ENCODE data around the gene FBXL17. TPM values are rescaled to one million over a fixed set of nuclear protein-coding genes. Genes with fewer than 3 reads are reported as not detected.

Gene FBXL17
- total RNA-seq, 2 experiments from 2014 or later: 6.6 to 9.4 TPM

DNA sequence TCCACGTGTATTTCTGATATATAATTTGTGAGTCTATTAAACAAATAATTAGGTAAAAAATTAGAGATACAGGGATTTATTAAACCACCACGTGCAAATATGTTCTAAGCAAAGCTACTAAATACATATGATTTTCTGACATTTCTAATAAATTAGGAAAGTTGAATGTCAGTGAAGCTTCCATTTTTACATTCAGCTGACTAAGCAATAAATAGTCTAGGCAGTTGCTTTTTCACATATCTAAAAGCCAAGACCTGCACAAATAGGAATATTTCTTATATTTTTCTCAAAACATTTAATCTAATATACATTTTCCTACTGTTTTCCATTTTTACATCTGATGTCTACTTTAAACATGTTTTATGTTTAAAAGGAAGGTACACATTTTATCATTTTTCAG, 388.6 kb downstream of the FBXL17 start:
- no peaks in the 10 kb centered on the region for H3K36me3 Mint-ChIP-seq (ENCODE audit: low read depth)
- POLR2A ChIA-PET: no interaction called here
- ATAC-seq (no peak), DNase-seq (no peak)
- no peak overlapping the region for H3K27ac Mint-ChIP-seq
- no peaks in the 10 kb centered on the region for H3K27me3 Mint-ChIP-seq (ENCODE audit: low read depth)
- CTCF ChIA-PET: no interaction called here
- H3K4me3 Mint-ChIP-seq: no peak overlapping the region
- no peaks in the 10 kb centered on the region for H3K9me3 Mint-ChIP-seq (ENCODE audit: insufficient read depth)
- peaks cover 19% of the 10 kb centered on the region for H3K4me1 Mint-ChIP-seq (ENCODE audit: low read depth)

DNA sequence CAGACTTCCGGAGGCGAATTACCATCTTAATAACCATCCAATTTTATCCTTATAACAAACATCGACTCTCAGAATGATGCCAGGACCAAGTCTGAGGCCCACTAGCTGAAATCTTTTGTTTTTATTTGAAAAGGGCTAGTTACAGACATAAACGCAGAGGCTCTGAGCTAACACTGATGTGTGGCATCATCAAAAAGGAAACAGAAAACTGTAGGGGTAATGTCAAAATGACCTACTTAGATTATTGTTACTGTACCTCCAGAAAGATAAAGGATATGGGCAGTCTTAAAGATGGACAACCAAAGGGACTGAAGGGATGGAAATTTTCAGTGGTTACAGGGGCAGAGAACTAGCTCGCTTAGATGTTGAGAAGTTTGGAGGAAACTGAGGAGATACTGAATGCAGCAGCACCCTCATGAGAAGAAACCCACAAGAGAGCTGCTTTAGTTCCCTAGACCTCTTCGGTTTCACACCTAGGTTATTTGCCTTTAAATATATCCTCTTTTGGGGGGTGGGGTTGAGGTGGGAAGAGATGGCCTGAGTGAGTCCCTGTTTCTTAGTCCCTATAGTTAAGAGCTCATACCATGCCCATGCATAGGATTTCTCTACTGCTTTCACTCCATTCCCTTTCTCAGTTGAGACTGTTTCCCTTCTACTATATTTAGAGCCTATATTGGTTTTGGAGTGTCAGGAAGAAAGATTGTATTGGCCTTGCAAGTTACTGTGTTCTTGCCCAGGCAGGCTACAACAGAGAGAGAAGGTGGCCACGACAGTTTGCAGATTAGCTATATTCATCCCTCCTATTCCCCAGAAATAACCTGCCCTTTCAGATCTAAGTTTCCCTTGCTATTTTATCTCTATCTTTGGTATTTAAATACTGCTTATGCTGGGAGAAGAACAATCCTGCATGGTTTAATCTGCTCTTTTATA, 390.8 kb downstream of the FBXL17 start:
- CTCF ChIA-PET: no interaction called here
- DNase-seq (peak; percentile 23), ATAC-seq (peak; percentile 74)
- Mint-ChIP-seq H3K27ac (peak overlapping the region; percentile 75), H3K36me3 (ENCODE audit: low read depth) (no peaks in the 10 kb centered on the region), H3K27me3 (ENCODE audit: low read depth) (no peaks in the 10 kb centered on the region), H3K4me1 (ENCODE audit: low read depth) (peaks cover 19% of the 10 kb centered on the region), H3K9me3 (ENCODE audit: insufficient read depth) (no peaks in the 10 kb centered on the region), H3K4me3 (peak overlapping the region; percentile 15)
- POLR2A ChIA-PET: interaction anchor here (0.6 to 1.4 kb wide), 3 partner anchors 11 to 392 kb away, joined by 3 to 4 read pairs (median 3); no protein-coding TSS in a partner anchor

DNA sequence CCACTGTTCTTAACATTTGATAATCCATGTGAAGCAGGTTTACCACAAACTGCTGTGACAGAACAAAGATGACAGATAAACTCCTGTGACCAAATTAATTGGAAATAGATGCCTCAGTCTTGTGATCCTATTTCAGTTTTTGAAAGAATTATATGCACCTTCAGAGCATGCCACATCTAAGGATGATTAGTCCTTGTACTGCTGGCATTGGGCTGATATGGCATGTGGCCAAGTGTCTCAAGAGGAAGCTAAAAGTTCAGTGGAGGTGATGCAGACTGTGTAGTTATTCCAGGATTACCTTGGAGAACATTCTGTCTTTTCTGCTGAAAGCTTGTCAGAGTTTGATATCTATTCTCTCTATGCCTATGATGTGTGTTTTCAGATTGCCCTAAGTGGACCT, 396.8 kb downstream of the FBXL17 start:
- ChIA-PET CTCF (no interaction called here), POLR2A (no interaction called here)
- ATAC-seq (no peak), DNase-seq (no peak)
- Mint-ChIP-seq H3K27me3 (ENCODE audit: low read depth) (no peaks in the 10 kb centered on the region), H3K36me3 (ENCODE audit: low read depth) (peaks cover 2% of the 10 kb centered on the region), H3K4me1 (ENCODE audit: low read depth) (peaks cover 34% of the 10 kb centered on the region), H3K9me3 (ENCODE audit: insufficient read depth) (peaks cover 4% of the 10 kb centered on the region), H3K27ac (no peak overlapping the region), H3K4me3 (no peak overlapping the region)

DNA sequence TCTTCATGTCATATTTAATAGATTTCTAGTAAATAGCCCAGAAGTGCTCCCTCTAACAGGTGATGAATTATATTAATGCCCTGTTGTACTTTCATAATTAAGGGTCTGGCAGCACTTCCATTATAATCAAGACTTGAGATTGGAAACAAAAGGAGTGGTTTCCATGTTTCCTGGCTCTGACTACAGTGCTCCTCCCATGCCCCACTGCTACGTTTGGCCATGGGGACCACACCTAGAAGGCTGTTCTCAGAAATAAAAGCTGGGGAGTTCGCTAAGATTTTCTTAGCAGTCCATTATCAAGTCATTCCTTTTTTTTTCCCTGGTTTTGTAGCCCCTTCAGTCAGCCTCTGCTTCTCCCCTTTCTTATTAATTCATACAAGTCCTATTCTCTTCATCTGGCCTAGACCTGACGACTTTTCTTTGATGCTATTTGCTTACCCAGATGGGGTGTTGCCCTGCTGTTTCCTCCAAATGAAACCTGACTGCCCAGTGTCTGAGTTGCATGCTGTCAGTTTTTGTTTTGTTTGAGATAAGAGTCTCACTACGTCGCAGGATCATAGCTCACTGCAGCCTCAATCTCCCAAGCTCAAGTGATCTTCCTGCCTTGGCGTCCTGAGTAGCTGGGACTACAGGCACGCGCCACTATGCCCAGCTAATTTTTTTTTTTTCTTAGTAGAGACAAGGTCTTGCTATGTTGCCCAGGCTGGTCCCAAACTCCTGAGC, 399.0 kb downstream of the FBXL17 start:
- DNase-seq (no peak), ATAC-seq (no peak)
- peaks cover 45% of the 10 kb centered on the region for H3K4me1 Mint-ChIP-seq (ENCODE audit: low read depth)
- POLR2A ChIA-PET: interaction anchor here (0.6 kb wide), 1 partner anchor 17 kb away, joined by 5 read pairs; no protein-coding TSS in a partner anchor
- H3K9me3 Mint-ChIP-seq (ENCODE audit: insufficient read depth): peaks cover 4% of the 10 kb centered on the region
- no peak overlapping the region for H3K4me3 Mint-ChIP-seq
- peaks cover 4% of the 10 kb centered on the region for H3K36me3 Mint-ChIP-seq (ENCODE audit: low read depth)
- CTCF ChIA-PET: interaction anchor here (1.1 kb wide), 1 partner anchor 36 kb away, joined by 3 read pairs; no protein-coding TSS in a partner anchor
- H3K27me3 Mint-ChIP-seq (ENCODE audit: low read depth): no peaks in the 10 kb centered on the region
- no peak overlapping the region for H3K27ac Mint-ChIP-seq

DNA sequence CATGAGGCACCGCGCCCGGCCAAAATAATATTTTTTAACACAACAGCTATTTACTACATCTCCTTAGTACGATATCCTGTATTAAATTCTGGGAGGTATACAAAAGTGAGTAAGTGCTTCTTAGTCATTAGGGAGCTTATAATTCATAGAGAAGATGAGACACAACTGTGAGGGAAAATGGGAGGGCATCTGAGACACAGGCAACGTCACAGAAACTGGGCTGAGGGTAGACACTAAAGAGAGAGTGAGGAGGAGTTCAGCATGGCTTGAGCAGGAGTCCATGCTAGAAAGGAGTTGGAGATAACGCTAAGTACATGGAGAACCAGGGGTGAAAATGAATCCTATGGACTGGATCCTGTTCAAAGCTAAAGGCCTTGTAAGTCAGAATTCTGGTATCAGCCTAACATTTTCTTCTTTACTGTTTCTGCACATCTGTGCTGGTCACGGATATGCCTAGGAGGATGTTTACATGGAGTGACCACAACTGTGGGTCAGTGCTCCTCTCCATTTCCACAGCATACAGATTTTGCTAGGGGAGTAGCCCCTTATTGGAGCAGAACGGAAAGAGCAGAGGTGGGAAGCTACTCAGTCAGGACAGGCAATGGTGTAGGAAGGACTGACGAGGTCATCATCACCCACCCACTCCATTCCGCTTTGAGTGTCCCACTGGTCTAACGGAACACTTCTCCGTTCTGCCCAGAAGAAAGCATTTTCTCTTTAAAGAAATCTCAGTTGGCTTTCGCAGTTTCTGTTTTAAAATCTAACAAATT, 400.8 kb downstream of the FBXL17 start:
- Mint-ChIP-seq H3K4me3 (no peak overlapping the region), H3K36me3 (ENCODE audit: low read depth) (peaks cover 4% of the 10 kb centered on the region), H3K9me3 (ENCODE audit: insufficient read depth) (peaks cover 4% of the 10 kb centered on the region), H3K27me3 (ENCODE audit: low read depth) (no peaks in the 10 kb centered on the region), H3K4me1 (ENCODE audit: low read depth) (peaks cover 51% of the 10 kb centered on the region), H3K27ac (peak overlapping the region; percentile 41)
- ChIA-PET POLR2A (interaction anchor here (1.5 kb wide), 1 partner anchor 10 kb away, joined by 4 read pairs; no protein-coding TSS in a partner anchor), CTCF (interaction anchor here (1.5 kb wide), 1 partner anchor 37 kb away, joined by 3 read pairs; no protein-coding TSS in a partner anchor)
- DNase-seq: no peak
- no peak for ATAC-seq

DNA sequence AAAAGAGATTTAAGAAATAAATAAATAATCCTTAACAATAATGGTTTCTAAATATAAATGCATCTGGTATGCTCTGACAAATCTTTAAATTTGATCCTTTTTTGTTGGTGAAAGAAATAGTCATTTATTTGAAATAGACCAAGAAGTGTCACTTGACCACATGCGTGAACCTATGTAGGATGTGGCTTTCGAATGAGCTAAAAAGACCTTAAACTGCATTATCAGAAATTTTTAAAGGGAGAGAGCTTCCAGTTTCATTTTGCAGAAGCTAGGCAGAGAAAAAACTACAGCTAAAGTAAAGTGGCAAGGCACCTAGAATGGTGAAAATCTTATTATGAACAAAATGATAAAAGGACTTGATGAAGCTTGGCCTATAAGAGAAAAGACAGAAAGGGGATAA, 402.0 kb downstream of the FBXL17 start:
- peaks cover 4% of the 10 kb centered on the region for H3K36me3 Mint-ChIP-seq (ENCODE audit: low read depth)
- peaks cover 44% of the 10 kb centered on the region for H3K4me1 Mint-ChIP-seq (ENCODE audit: low read depth)
- H3K9me3 Mint-ChIP-seq (ENCODE audit: insufficient read depth): peaks cover 4% of the 10 kb centered on the region
- peak; percentile 49 for DNase-seq
- ChIA-PET POLR2A (interaction anchor here (1.5 kb wide), 1 partner anchor 11 kb away, joined by 4 read pairs; no protein-coding TSS in a partner anchor), CTCF (interaction anchor here (1.5 kb wide), 1 partner anchor 38 kb away, joined by 3 read pairs; no protein-coding TSS in a partner anchor)
- H3K27me3 Mint-ChIP-seq (ENCODE audit: low read depth): no peaks in the 10 kb centered on the region
- peak overlapping the region; percentile 25 for H3K4me3 Mint-ChIP-seq
- peak; percentile 71 for ATAC-seq
- peak overlapping the region; percentile 75 for H3K27ac Mint-ChIP-seq

DNA sequence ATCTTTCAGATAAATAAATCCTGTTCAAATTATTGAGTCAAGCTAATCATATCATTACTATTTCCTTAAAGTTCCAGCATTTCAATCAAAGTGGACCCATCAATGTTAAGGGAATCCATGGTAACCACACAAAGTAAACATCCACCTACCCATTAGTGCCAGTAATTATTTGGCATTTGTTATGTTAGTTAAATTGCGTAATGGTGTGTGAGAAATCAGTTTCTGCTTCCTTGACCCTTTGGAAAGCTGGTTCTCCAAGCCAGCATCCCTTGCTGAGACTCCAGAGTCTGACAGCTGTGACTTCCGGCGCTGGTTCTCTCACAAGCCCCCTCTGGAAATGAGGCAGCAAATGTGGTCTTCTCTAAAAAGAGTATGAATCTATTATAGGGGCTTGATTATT, 402.6 kb downstream of the FBXL17 start:
- no peak for DNase-seq
- ChIA-PET CTCF (interaction anchor here (1.5 kb wide), 1 partner anchor 39 kb away, joined by 3 read pairs; no protein-coding TSS in a partner anchor), POLR2A (no interaction called here)
- Mint-ChIP-seq H3K36me3 (ENCODE audit: low read depth) (peaks cover 4% of the 10 kb centered on the region), H3K27me3 (ENCODE audit: low read depth) (no peaks in the 10 kb centered on the region), H3K4me1 (ENCODE audit: low read depth) (peaks cover 44% of the 10 kb centered on the region), H3K4me3 (no peak overlapping the region), H3K27ac (peak overlapping the region; percentile 58), H3K9me3 (ENCODE audit: insufficient read depth) (peaks cover 4% of the 10 kb centered on the region)
- no peak for ATAC-seq

DNA sequence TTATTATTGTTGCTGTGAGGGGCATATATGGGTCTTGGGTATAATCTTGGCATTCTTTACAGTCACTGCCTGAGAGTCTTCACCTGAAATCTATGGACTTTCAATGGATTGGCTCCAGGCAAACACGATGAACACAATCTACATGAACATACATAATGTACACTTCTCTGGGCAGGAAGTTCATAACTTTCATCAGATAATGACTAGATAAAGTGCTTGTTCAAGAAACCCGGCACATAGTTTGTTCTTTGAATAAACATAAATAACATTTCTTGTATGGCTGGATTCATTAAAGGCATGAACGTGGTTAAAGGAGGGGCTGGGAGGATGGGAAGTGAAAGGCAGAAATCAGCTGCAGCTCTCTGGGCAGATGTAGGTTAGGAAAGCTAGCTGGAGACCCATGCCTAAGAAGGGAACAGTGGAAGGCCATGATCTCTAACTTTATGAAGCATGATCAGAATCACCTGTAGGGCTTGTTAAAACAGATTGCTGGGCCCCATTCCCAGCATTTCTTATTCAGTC, 404.3 kb downstream of the FBXL17 start:
- H3K9me3 Mint-ChIP-seq (ENCODE audit: insufficient read depth): peaks cover 4% of the 10 kb centered on the region
- ChIA-PET CTCF (no interaction called here), POLR2A (no interaction called here)
- H3K4me3 Mint-ChIP-seq: no peak overlapping the region
- no peaks in the 10 kb centered on the region for H3K27me3 Mint-ChIP-seq (ENCODE audit: low read depth)
- ATAC-seq (no peak), DNase-seq (no peak)
- peaks cover 4% of the 10 kb centered on the region for H3K36me3 Mint-ChIP-seq (ENCODE audit: low read depth)
- peak overlapping the region; percentile 16 for H3K27ac Mint-ChIP-seq
- H3K4me1 Mint-ChIP-seq (ENCODE audit: low read depth): peaks cover 34% of the 10 kb centered on the region

DNA sequence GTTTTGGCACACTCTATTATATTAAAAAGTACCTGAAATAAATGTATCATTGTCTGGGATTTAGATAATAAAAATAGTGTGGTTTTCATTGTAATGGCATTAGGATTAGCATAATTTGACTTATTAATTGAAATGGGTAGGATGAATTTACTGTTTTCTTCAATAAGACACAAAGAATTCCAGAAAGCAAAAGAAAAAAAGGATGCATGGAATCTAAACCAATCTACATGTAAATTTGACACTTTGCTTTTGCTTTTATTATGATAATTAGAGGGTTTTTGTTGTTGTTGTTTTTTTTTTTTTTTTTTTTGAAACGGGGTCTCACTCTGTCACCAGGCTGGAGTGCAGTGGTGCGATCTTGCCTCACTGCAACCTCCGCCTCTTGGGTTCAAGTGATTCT, 406.3 kb downstream of the FBXL17 start:
- H3K4me3 Mint-ChIP-seq: no peak overlapping the region

DNA sequence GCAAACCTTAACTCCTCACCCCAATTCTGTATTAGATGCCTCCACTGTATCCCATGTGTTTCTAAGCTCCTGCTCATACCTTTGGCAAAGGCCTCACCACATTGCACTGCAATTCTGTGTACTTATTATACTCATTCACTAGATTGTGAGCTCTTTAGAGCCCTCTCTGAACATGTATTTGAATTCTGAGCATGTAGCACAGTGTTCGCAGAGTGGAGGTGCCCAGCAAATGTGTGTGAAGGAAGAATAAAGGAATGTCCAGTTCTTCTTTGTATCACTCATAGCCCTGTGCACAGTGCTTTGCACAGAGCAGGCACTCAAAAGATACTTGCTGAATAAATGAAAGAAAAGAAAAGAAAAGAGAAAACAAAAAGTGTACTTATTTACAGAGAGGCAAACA, 410.1 kb downstream of the FBXL17 start:
- POLR2A ChIA-PET: no interaction called here

More for the DNA sequence above, 406.3 kb downstream of the FBXL17 start:
- peaks cover 2% of the 10 kb centered on the region for H3K36me3 Mint-ChIP-seq (ENCODE audit: low read depth)
- ChIA-PET CTCF (no interaction called here), POLR2A (no interaction called here)
- H3K27ac Mint-ChIP-seq: no peak overlapping the region
- peaks cover 24% of the 10 kb centered on the region for H3K4me1 Mint-ChIP-seq (ENCODE audit: low read depth)
- ATAC-seq (no peak), DNase-seq (no peak)
- no peaks in the 10 kb centered on the region for H3K27me3 Mint-ChIP-seq (ENCODE audit: low read depth)
- H3K9me3 Mint-ChIP-seq (ENCODE audit: insufficient read depth): no peaks in the 10 kb centered on the region

DNA sequence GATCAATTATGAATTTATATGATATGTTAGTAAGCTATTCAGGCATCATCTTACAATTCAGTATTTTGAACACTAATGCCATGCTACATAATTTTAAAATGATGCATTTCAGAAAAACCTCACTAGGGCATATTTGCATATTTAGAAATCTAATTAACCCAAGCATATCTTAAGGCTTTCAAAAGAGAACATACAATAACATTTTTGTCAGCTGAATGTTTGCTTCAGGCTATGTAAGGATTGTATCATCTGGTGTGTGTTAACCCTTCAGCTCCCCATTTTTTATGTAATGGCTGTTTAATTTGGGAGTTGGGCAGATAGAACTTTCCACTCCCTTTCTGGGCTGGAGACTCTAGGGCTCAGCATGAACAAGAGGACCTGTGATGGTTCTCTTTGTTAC, 412.1 kb downstream of the FBXL17 start:
- Mint-ChIP-seq H3K36me3 (ENCODE audit: low read depth) (no peaks in the 10 kb centered on the region), H3K9me3 (ENCODE audit: insufficient read depth) (no peaks in the 10 kb centered on the region), H3K4me3 (no peak overlapping the region), H3K4me1 (ENCODE audit: low read depth) (no peaks in the 10 kb centered on the region), H3K27me3 (ENCODE audit: low read depth) (no peaks in the 10 kb centered on the region), H3K27ac (no peak overlapping the region)
- ATAC-seq: no peak
- no peak for DNase-seq
- POLR2A ChIA-PET: no interaction called here
- CTCF ChIA-PET: no interaction called here

More for the DNA sequence above, 410.1 kb downstream of the FBXL17 start:
- DNase-seq (no peak), ATAC-seq (no peak)
- Mint-ChIP-seq H3K4me3 (no peak overlapping the region), H3K4me1 (ENCODE audit: low read depth) (no peaks in the 10 kb centered on the region), H3K27me3 (ENCODE audit: low read depth) (no peaks in the 10 kb centered on the region), H3K36me3 (ENCODE audit: low read depth) (no peaks in the 10 kb centered on the region), H3K9me3 (ENCODE audit: insufficient read depth) (no peaks in the 10 kb centered on the region), H3K27ac (no peak overlapping the region)
- CTCF ChIA-PET: no interaction called here
